GM21825 (cell line): ENCODE measurements around the gene GRB10.

Source experiments
- ATAC-seq: cut with Tn5 transposase; IDR thresholded peaks from one replicate; pipeline ENCODE4 v1.9.1; 2021; ENCODE audit warnings: mild to moderate bottlenecking, moderate library complexity; ENCODE audit not compliant: unreplicated experiment

The GRB10 gene

GRCh38 chr7:50674896-50675835 lies 107.5 kb downstream of the GRB10 start:
- no peak for ATAC-seq

- ATAC-seq: no peak
Measured at GRCh38 chr7:50674299-50674698, 108.4 kb downstream of the GRB10 start.

DNA sequence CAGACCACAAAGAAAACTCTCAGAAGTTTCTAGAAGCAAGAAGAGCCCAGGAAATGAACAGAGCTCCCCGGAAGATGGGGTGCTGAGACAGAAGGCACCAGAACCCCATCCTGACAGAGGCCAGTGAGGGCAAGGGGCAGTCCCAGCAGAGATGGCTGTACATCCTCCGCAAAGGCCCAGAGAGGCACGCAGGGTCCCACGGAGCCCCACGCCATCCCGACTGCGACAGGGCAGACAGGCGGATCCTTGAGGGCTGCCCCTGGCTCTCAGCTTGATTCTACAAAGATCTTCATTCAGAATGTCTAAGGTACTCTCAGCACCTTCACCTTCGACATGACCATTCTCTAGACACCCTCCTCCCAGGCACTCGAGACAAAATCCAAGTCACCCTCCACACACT lies 109.6 kb downstream of the GRB10 start:
- no peak for ATAC-seq

DNA sequence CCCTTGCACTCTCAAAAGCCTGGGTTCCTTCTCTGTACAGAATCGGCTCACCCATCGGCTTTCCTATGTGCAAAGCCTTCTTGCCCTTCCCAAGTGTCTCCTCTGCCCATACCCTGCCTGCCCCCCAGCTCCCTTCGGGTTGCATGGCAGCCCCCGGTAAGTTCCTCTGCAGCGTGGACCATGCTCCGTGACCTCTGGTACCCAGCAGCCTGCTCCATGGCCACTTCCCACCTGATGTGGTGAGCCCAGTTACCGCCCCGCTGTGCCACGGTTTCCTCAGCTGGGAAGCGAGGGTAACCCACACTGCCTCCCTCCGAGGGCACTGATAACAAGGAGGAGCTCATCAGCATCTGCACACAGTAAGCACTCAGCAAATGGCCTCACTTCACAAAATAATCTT lies 110.7 kb downstream of the GRB10 start:
- ATAC-seq: no peak

DNA sequence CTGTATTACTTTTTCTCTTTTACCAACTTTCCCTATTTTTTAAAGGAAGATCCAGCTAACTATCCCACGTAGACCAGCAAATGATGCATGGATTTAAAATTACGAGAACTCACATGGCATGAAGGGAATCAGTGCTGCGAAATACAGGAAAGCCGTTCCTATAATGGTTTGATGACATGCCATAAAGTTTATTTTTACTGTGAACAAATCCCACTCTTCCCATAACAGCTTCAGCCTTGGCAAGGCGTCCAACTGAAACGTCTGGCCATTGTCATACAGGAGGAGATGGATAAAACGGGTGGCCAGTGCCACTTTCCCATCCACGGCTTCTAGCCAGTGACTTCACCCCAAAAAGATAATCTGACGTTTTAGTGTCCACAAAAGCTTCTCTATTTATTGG lies 111.3 kb downstream of the GRB10 start:
- ATAC-seq: no peak

GRCh38 chr7:50669890-50670289 lies 112.8 kb downstream of the GRB10 start:
- ATAC-seq: no peak

GRCh38 chr7:50667789-50668226 lies 114.9 kb downstream of the GRB10 start:
- no peak for ATAC-seq

GRCh38 chr7:50667338-50667737 lies 115.4 kb downstream of the GRB10 start:
- no peak for ATAC-seq

- ATAC-seq: no peak
Measured at GRCh38 chr7:50666124-50666496, 116.6 kb downstream of the GRB10 start.

- no peak for ATAC-seq
Measured at GRCh38 chr7:50665403-50666123, 117.1 kb downstream of the GRB10 start.

GRCh38 chr7:50664937-50665336 lies 117.8 kb downstream of the GRB10 start:
- ATAC-seq: no peak

DNA sequence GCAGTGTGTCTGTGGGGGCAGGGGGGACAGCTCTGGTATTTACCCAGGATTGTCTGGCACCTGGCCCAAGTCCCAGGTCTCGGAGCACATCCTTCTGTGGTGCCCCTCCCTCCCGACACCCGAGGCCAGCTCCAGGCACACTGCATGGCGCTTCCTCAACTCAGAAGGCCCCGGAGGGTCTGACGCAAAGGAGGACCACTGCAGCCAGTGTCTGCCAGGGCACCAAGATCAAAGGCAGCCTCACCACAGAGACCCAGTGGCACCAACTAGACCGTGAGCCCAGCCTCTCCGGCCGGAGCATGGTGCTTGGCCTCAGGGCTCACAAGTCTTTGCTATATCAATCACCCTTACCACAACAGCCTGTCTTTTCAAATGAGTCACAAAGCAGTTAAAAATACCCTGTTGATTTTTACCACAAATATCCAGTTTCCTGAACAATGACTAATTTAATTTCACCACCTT lies 118.2 kb downstream of the GRB10 start:
- ATAC-seq: peak; percentile 58

DNA sequence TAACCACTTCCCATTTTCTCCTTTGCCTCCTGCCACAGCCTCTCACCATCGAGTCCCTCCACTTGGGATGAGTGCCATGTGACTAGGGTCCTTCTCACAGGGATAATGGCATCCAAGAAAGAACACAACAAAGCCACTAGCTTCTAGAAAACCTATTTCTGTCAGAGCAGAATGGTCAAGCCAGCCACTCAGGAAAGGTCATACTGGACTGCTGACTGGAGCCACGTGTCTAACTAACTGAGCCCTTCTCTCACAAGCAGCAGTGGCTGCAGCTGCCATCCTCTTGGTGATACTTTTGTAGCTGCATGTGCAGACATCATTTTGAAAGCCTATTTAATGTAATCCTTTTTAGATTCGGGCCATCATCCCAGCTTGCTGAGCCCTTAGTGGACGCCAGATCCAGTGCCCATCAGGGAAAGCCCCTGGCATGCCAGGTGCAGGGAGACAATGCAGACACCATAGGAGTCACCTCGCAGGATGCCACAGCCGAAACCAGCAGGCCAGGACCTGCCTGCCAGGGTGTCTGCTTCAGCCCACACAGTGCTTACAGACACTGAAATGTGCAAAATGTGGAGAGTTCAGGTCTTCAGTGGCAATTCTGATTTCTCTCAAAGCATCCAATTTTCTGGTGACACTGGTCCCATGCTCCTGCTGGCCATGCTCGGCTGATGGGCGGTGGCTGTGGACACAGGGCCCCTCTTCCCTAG lies 119.1 kb downstream of the GRB10 start:
- no peak for ATAC-seq

GRCh38 chr7:50662996-50663395 lies 119.7 kb downstream of the GRB10 start:
- no peak for ATAC-seq

- ATAC-seq: peak; percentile 2
Measured at GRCh38 chr7:50662041-50662694, 120.5 kb downstream of the GRB10 start.

- peak; percentile 58 for ATAC-seq
Measured at GRCh38 chr7:50661345-50662040, 121.2 kb downstream of the GRB10 start.

DNA sequence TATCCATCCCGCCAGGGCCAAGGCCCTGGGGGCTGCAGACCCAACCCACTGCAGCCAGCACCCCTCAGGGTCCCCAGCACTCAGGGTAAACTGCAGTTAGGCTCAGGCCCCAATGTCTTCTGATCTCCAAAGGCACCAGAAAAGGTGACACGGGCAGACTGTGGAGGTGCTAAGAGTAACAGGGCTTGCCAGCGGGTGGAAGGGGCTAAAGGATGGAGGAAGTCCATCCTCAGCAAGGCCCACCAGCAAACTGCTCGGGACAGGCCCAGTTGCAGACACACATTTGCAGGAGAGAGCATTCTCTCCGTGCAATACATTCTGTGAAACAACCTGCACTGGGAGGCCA lies 121.9 kb downstream of the GRB10 start:
- no peak for ATAC-seq

DNA sequence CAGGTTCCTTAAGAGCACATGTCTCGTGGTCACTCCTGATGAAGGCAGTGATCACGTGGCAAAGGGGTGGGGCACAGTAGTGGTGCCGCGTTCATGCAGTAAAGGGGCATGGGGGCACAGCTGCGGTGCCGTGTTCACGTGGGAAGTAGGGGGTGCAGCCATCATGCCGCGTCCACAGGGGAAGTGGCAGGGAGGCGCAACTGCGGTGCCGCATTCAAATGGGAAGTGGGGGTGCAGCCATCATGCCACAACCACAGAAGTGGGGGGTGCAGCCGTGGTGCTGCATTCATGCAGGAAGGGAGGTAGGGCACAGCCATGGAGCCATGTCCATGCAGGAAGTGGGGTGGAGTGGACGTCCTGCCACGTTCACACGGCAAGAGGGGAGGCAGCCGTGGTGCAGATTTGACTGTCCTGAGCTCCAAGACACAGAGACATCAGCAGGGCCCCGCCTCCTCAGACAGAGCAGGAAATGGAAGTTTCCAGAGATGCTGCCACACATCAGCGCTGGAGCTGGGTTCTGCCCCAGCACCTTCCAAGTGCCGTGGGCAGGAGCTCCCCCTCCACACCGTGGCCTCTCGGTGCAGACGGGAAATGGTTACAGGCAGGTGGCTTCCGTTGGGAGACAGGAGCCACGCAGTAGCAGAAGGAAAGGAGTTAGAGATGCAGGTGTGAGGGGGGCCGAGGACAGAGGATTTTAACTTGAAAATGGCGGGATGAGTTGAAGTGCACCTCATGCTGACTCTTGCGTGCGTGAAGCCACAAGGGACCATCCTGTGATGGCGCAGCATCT lies 122.5 kb downstream of the GRB10 start:
- ATAC-seq: peak; percentile 24

DNA sequence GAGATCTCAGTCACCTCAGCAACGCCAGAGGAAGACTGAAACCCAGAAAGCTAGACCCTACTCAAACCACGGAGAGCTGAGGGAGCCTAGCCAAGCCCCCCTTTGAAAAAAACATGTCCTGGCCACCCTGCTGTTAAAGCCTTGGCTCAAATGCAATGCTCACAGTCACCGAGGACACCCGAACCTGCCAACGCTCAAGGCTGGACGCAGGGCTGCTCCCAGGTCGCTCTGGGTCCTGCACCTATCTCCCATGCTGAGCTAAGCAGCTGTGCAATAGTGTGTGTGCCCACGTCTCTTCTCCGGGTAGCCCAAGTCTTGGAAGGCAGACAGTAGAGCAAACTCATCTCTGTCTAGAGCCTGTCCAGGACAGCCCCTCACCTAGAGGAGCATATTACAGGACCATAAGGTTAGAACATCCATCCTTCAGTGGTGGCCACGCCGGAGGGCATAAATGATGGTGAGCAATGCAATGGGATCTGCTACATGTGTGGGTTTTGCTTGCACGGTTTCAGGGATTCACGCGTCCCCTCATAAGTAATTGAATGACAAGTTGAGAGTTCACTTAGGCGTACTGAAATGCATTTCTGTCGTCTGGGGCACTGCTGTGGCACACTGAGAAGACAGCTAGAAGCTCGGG lies 123.2 kb downstream of the GRB10 start:
- no peak for ATAC-seq
